Activated CD8-positive, alpha-beta memory T cell treated with anti-CD3 and anti-CD28 coated beads for 4 hours (primary cell): ENCODE data around the gene TPGS2.
"Not testable (repeated sequence)": the region's sequence is repeated elsewhere in the genome, so short reads cannot be mapped to it uniquely, and the experiment has no call there.

ENCODE experiments used
- DNase-seq, 2 donors: peaks; one replicate each; pipeline ENCODE4 v3.0.0-alpha.2; 2020; ENCODE audit warnings: low read depth in 2 of 2

TPGS2 gene, protein sequence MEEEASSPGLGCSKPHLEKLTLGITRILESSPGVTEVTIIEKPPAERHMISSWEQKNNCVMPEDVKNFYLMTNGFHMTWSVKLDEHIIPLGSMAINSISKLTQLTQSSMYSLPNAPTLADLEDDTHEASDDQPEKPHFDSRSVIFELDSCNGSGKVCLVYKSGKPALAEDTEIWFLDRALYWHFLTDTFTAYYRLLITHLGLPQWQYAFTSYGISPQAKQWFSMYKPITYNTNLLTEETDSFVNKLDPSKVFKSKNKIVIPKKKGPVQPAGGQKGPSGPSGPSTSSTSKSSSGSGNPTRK

DNA sequence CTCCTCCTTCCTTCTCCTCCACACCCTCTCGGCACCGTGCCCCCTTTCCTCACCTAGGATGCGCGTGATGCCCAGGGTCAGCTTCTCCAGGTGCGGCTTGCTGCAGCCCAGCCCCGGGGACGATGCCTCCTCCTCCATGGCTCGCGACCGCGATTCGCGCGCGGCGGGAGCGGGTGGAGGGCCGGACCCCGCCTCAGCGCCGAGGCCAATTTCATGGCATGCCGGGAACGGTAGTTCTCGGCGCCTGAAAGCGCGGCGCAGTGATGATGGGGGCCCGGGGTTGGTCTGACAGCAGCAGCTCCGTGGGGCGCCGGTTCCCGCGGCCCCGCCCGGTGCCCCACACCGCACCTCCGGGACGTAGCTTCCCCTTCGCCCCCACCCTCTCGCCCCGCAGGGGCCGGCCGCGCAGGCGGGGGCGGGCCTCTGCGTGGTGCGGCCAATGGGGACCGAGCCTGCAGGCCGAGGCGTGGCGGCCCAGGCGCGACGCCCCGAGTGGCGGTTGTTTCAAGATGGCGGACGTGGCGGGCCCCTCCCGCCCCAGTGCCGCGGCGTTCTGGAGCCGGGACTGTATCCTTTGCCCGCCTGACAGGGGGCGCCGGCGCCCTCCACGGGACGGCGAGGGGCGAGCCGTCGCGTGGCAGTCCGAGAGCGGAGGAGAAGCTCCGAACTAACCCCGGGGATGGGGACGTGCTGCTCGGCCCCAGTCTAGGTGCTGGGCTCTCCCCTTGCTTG is at the start of gene TPGS2, which contains the start of gene KIAA1328:
TPGS2 (minus strand) TSS at position 373 of the 732 bp plus-strand sequence; CDS start at position 138, 235 bp downstream.
KIAA1328 (plus strand) TSS at position 498 of the 732 bp plus-strand sequence; CDS start at position 510, 12 bp downstream.
- DNase-seq = peak; percentile 62 to 71

DNA sequence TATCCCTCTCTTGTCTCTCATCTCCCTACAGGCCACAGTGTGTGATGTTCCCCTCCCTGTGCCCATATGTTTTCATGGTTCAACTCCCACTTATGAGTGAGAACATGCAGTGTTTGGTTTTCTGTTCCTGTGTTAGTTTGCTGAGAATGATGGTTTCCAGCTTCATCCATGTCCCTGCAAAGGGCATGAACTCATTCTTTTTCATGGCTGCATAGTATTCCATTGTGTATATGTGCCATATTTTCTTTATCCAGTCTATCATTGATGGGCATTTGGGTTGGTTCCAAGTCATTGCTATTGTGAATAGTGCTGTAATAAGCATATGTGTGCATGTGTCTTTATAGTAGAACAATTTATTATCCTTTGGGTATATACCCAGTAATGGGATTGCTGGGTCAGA is 45.0 kb upstream of the TPGS2 start:
- DNase-seq = not testable (repeated sequence)

DNA sequence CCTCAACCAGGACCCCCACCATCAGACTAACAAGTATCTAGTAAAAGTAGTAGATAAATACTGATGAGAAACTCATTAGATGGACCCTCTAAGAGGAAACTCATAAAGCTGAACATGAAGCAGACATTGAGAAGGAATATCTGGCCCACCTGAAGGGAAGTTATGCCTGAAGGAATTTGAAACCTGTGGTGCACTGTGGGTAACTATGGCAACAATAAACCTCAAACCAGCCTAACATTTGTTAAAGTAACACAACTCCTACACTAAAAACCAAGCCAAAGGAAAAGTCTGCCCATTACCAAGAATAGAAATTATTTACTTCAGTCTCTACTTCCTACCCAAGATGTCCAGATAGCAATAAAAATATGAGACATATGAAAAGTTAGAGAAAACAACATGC is 43.5 kb upstream of the TPGS2 start:
- DNase-seq = no peak

DNA sequence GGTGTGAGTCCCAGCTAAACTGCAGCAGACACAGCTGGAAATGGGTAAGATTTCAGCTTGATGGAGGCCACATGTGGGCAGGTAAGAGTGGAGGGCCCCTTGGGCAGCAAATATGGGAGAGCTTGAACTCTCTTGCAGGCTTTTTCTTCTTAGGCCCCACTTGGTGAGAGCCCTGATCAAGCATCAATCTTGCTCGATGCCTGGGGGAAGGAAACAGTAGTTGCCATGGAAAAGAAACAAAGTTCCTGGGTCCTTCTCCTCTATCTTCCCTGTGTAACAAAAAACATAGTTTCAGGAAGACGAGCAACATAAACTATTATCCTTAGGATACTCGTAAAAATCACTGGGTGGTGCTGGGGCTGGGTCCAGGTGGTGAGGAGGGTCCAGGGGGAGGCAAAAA is 43.0 kb upstream of the TPGS2 start:
- DNase-seq = no peak

DNA sequence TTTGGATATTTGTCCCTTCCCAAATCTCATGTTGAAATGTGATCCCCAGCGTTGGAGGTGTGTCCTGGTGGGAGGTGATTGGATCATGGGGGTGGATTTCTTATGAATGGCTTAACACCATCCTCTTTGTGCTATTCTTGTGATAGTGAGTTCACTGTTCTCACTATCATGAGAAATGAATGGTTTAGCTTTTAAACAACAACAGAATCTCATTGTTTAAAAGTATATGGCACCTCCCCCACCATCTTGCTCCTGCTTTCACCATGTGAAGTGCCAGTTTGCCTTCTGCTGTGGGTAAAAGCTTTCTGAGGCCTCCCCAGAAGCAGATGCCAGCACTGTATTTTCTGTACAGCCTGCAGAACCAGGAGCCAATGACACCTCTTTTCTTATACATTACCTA is 38.3 kb upstream of the TPGS2 start:
- no peak for DNase-seq

DNA sequence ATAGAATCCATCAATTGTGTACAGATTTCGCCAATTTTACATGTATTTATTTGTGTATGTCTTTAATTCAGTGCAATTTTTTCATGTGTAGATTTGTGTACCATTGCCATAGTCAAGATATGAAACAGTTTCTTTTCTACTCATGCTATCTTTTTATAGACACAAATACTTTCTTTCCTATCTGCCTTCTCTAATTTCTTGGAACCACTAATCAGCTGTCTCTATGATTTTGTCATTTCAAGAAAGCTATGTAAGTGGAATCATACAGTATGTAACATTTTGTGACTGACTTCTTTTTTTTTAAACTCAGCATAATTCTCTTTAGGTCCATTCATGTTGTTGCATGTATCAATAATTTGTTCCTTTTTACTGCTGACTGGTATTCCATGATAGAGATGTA is 33.4 kb upstream of the TPGS2 start:
- no peak for DNase-seq

DNA sequence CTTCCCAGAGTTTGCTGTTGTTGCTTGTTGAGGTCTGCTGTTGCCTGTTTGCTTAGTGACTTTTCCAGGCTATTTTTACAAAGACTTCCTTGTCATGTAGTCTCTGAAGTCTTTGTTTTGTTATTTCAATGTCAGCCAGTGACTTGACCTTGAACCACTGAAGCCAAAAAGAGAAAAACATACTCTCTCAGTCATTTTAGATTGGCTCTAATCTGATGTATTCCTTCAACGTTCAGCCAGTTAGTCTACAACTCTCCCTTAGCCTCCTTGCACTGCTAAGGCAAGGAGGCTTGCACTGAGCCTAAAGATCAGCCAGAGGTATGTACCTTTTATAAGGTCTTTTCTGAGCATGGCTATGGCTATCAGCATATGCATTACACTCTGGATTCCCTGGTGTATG is 28.0 kb upstream of the TPGS2 start:
- DNase-seq = no peak

DNA sequence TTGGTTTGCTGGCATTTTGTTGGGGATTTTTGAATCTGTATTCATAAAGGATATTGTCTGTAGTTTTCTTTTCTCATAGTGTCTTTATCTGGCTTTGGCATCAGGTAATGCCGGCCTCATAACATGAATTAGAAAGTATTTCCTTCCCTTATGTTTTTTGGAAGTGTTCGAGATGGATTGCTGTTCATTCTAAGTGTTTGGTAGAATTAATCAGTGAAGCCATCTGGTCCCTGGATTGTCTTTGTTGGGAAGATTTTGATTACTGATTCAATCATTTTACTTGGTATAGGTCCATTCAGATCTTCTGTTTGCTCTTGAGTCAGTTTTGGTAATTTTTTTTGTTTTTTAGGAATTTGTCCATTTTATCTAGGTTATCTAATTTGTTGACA is 22.4 kb upstream of the TPGS2 start:
- no peak for DNase-seq

DNA sequence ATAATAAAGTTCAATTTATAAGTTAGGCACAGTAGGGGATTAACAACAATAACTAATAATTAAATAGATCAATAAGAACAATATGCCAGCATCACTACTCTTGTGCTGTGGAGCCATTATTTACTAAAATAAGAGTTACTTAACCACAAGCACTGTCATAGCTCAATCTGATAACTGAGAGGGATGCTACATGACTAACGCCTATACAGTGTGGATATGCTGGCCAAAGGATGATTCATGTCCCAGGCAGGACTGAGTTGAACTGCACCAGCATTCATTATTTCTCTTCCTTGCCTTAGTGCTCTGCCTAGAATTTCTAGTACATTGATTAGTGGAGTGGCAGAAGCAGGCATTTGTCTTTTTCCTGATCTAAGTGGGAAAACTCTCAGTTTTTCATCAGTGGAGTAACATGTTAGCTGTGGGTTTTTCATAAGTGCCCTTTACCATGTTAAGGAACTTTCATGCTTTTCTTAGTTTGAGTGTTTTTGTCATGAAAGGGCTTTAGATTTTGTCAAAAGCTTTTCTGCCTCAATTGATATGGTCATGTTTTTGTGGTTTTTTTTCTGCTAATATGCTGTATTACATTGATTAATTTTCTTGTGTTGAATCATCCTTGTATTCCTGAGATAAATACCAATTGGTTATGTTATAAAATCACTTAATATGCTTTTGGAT is 21.9 kb upstream of the TPGS2 start:
- no peak for DNase-seq

DNA sequence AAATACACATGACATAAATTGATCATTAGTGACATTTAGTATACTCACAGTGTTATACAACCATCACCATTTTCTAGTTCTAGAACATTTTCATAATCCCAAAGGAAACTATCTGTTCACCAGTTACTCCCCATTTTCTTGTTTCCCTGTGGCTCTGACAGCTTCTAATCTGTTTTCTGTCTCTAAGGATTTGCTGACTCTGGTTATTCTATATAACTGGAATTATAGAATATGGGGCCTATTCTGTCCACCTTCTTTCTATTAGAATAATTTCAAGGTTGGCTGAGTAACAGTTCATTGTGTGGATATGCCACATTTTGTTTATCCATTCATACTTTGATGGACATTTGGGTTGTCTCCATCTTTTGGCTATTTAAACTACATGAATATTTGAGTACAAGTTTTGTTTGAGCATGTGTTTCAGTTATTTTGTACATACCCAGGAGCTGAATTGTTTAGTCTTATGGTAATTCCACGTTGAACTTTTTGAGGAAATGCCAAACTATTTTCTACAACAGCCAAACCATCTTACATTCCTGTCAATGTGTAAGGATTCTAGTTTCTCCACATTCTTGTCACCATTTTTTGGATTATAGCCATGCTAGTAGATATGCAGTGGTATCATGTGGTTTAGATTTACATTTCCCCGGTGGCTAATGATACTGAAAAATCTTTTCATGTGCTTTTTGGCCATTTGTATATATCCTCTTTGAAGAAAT is 20.6 kb upstream of the TPGS2 start:
- no peak for DNase-seq

DNA sequence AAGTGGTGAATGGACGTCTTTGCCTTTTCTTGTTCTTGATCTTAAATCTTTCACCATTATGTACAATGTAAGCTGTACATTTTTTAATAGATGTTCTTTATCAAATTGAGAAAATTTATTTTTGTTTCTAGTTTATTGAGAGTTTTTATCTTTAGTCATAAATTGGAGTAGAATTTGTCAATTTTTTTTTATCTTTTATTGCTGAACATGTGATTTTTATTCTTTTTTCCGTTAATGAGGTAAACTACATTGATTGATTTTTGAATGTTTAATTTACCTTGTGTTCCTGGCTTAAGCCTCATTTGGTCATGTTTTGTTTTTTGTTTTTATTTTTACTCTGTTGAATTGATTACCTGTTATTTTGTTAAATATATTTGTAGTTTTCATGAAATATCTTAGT is 19.8 kb upstream of the TPGS2 start:
- DNase-seq = no peak

DNA sequence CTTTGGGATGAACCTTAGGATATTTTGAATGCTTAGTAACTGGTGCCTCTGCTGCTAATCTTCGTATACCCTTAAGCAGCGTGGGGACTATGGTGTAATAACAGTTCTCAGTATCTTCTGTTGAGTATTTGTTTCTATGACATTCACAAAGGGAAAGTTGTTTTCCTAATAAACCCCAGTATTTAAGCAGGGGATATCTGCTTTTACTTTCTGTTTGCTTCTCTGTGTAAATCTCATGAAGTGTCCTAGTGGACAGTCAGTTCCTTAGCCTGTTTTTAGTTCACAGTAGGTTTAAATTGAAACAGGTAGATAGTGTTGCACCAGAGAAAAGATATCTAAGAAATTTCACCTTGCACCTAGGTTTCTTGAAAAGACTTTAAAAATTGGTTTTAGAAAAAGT is 15.0 kb upstream of the TPGS2 start:
- no peak for DNase-seq

DNA sequence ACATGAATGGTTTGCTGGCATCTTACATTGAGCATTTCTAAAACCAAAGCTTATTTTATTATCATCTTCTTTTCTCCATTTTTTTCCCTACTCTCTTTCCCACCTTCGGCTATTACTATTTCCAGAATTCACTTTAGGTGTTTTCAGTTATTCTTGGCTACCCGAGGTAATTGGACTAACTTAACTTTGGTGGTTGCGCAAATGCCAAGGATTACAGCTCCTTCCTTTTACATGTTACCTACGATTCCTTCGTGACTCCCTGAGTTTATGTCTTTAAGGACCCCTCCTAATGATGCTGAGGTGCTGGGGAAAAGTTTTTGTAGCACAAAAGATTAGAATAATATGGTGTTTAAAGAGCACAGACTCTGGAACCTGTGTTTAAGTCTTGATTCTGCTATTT is 14.4 kb upstream of the TPGS2 start:
- DNase-seq = no peak

DNA sequence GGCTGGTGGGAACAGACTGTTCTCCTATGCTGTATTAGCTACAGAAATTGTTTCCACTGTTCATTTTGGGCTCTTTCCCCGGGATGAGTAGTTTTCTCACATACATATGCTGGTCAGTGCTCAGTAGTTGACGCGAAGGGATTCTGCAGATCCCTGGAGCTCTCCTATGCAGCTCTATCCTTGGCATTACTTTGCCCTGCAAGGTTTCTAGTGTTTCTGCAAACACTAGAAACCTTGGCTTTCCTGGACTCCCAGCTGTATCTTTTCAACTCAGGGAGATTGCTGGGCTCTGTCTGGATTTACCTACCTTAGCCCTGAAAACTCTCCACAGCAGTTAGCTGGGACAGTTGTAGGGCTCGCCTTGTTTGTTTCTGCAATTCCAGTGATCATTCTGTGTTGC is 11.0 kb upstream of the TPGS2 start:
- no peak for DNase-seq

DNA sequence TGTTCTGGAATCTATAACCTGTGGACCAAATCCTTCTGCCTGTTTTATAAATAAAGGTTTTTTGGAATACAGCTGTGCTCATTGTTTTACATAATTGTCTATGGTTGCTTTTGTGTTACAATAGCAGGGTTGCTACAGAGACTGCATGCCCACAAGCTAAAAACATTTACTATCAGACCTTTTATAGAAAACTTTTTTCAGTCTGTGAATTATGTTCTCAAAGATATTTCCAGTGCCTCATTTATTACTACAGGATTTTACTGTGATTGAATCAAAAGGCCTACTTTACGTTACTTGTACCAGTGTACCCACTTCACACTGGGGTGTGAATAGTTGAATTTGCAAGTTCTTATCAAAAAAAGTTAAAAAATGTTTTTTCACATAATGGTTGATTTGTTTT is 7.1 kb upstream of the TPGS2 start:
- DNase-seq = no peak

DNA sequence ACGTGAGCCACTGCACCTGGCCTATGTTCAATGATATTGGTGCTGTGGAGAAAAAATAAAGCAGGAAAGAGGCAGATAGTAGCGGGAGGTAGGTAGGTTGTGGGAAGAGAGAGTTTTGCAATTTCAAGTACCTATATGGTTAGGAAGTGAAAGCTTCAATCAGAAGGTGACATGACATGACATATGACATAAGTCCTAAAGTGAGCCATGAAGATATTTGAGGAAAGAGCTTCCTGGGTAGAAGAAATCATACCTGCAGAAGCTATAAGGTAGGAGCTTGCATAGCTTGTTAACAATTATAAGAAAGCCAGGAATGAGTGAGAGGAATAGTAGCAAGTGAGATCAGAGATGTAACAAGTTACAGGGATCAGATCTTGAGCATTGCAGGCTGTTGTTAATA is 4.3 kb upstream of the TPGS2 start:
- no peak for DNase-seq

DNA sequence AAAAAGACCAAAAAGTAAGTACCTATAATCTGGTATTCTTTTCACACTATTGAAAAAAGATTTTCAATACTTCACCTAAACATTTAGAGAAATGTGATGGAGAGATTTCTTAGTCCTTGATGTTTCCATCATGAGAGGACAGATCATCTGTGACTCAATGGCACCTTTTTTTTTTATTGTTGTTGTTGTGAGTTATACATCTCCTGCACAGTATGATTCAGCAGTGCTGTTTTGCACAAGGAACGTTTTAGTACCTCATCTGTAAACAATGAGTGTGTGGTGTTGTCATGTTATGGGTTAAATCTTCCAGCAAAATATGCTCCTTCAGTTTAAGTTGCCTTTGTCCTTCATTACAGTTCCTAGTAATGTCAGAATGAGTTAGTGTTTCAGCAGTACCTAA is 2.3 kb upstream of the TPGS2 start:
- DNase-seq = no peak

DNA sequence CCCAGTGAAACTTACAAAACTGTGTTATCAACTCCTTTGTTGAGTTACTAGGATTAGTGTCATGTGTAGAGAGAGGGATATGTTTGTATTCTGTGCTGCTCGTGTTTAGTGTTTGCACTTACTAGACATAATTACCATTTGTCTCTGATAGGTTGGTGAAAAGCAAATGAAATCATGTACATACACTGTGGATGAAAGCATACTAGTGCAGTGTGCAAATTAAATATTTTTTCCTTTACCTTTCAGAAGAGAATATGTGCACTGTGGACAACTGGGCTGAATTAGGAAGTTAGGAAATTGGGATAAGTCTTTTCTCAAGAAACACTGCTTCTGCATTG is 1.3 kb upstream of the TPGS2 start:
- DNase-seq = no peak

DNA sequence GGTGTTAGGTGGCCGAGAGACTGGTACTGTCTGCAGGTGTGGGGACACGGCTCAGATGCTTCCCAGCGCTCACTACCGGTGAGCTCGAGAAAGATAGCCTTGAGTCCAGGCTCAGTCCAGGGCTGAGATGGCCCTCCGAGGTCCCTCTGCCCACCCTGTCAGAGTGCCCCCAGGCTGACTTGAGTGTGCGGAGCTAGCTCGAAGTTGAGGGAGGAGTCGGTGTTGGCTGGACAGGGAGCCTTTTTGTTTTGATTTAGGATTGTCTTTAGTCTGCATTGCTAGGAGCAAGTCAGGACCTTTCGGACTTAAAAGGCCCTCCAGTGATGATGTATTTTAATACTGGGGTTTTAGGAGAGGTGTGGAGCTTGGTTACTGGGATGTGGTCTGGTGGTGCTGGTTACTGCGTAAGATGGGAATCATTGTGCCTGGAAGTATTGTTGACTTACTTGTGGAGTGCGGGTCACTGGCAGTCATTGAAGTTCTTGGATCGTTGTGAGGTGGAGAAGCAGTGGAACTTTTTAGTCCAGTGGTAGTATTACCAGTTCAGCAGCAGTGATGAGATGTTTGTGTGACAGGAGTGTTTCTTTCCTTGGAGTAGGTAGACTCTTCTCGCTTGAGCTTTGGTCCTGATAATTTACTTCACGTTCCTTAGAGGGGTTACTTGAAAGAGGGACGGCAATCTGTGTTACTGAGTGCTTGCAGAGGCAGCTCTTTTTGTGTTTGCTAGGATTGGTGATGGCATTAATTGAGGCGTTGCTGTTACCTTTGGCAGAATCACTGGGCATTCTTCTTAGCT is 758 bp upstream of the TPGS2 start:
- DNase-seq = no peak

DNA sequence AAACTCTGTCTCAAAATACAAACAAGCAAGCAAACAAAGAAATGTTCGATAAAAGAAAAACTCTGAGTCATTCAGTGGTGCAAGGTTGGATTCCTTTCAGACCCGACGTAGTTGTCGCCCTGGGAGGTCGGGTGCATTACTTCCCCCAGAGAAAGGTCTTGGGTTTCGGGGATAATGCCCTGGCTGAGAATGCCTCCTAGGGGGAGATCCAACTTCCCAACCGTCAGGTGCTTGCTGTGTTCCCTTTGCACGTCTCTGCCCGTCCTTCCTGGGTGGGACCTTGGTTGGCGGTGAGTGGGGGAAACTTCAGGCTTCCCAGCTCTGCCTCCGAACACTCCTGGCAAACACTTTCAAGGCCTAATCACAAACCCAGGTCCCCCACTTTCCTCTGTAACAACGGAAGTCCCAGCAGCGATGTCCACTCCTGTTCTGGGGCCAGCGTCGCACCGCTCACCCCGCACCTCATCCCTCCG is 609 bp downstream of the TPGS2 start:
- DNase-seq = no peak

DNA sequence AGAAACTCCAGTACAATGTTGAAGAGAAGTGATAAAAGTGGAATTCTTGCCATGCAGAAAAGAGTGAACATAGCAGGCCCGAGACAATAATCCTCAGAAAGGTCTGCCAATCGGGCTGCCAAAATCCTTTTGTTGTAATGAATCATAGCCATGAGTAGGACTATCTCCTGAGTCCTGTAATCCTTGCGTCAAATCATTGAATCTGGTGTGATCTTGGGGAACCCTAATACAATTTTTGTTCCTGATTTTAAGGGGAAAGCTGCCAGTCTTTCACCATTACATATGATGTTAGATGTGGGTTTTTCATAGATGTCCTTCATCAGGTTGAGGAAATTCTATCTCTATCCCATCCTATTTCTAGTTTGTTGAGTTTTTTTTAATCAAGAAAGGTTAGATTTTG is 2.2 kb downstream of the TPGS2 start:
- no peak for DNase-seq
